ENCODE measurements around the gene RND2.

RND2 gene

DNA sequence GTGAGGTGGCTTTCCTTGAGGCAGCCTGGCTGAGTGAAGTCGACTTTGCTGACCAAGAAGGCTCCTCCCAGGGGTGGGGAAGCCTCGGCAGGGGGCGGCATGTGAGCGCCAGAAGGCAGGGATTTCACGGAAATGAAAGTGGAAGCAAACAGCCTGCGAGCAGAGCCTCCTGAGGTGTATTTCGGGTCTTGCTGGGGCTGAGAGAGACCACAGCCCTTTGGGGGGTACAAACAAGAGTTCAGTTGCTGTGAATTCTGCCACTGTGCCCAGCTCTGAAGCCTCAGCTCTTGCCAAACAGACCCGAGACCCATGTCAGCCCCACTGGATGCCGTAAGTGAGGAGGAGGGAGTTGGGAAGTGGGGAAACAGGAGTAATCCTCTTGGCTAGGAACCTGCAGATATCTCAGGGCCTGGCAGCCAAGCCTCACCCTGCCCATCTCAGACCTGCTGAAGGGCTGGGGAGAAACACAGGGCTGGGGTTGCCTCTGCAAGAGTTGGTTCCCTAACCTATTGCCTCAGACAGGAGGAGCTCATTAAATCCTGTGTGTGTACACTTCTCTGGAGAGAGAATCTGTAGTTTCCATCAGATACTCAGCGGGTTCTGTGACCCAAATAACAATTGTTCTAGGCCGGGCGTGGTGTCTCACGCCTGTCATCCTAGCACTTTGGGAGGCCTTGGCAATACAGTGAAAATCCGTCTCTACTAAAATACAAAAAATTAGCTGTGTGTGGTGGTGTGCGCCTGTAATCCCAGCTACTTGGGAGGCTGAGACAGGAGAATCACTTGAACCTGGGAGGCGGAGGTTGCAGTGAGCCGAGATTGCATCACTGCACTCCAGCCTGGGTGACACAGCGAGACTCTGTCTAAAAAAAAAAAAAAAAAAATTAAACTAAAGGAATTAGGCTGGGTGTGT is 18.1 kb upstream of the RND2 start, which contains the start of gene IFI35:
IFI35 (plus strand) TSS at position 146 of the 913 bp plus-strand sequence; CDS start at position 310, 164 bp downstream.
- peak; percentile 85 for DNase-seq (ENCODE audit: low spot score)

GRCh38 chr17:43010667-43011308 is 14.2 kb upstream of the RND2 start:
- DNase-seq (ENCODE audit: low spot score), result peak; percentile 87

GRCh38 chr17:43011728-43012472 is 13.1 kb upstream of the RND2 start:
- DNase-seq (ENCODE audit: low spot score), result no peak

- DNase-seq (ENCODE audit: low spot score), result no peak
Measured at GRCh38 chr17:43013296-43013695, 11.7 kb upstream of the RND2 start.

- DNase-seq (ENCODE audit: low spot score), result no peak
Measured at GRCh38 chr17:43014020-43014648, 10.9 kb upstream of the RND2 start.

- no peak for DNase-seq (ENCODE audit: low spot score)
Measured at GRCh38 chr17:43014649-43015542, 10.1 kb upstream of the RND2 start.

DNA sequence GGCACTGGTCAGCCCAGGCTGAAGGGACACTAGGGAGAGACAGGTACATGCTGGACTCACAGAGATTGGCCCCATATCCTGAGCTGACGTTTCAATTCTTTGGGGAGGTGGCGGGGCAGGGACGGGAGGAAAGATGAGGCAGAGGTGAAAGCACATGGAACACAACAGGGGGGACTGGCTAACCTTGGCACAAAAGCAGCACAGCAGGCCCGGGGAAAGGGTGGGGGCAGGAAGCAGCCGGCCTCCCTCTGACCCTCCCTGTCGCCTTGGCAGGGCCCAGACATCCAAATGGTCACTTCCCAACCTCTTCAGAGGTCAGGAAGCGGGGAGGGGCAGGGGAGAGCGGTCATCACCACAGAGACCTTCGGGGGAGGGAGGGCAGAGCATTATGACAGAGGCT is 9.5 kb upstream of the RND2 start:
- no peak for DNase-seq (ENCODE audit: low spot score)

- no peak for DNase-seq (ENCODE audit: low spot score)
Measured at GRCh38 chr17:43016216-43016615, 8.8 kb upstream of the RND2 start.

- DNase-seq (ENCODE audit: low spot score), result no peak
Measured at GRCh38 chr17:43018008-43018853, 6.8 kb upstream of the RND2 start.

DNA sequence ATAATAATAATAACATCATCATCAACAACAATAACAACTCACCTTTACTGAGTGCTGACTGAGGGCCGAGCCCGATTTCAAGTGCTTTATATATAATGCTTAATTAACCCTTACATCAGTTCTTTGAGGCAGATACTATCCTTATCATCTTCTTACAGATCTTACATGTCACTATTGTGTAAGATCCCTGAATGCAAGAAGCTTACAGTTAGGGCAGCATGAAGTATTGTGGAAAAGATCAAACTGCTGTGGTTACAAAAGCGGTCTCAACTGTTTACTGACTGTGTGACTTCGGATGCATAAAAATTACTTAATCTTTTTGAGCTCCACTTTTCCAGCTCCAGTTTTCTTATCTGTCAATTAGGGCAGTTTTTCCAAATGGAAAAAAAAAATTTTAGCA is 6.1 kb upstream of the RND2 start:
- no peak for DNase-seq (ENCODE audit: low spot score)

- DNase-seq (ENCODE audit: low spot score), result no peak
Measured at GRCh38 chr17:43019418-43019817, 5.6 kb upstream of the RND2 start.

- DNase-seq (ENCODE audit: low spot score), result no peak
Measured at GRCh38 chr17:43020030-43020621, 4.9 kb upstream of the RND2 start.

DNA sequence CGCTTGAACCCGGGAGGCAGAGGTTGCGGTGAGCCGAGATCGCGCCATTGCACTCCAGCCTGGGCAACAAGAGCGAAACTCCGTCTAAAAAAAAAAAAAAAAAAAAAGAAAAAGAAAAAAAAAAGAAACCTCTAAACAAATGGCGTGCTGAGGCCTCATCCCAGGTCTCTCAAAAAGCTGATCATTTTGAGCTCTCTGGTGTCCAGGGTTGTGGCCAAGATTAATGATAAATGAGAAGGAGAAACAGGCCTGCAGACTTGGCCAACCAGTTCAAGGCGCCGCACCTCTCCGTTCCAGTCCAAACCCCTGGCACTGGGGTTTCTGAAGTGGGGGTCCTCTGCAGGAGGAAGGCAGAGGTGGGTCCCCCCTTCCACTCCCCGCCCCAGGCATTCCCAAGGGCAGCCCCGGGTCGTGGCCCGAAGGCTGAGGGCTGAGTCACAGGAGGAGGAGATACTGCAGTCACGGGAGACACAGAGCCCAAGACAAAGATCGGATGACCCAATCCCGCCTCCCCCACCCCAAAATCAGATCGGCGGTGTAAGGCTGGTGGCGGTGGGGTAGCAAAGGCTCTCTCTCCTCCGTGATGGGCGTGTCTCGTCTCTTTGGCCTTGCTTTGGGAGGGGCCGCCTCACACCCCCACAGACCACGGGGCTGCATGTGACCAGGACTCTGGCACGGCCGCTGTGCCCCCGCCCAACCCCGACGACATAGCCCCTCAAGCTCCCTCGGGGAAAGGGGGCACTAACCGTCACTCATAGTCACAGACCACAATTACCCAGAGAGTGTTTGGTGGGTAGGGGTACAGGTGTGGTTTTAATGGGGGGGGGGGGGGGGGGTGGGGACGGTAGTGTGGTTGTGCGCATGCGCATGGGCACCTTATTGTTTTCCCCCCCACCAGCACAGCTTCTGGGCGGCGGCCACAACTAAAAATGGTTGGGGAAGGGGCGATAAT is 4.0 kb upstream of the RND2 start:
- DNase-seq (ENCODE audit: low spot score), result peak; percentile 32

- peak; percentile 84 for DNase-seq (ENCODE audit: low spot score)
Measured at GRCh38 chr17:43021741-43022512, 3.1 kb upstream of the RND2 start, which contains the start of gene VAT1. TSS of gene VAT1 (minus strand) at chr17:43022385. CDS start at chr17:43022322, 63 bp downstream.

GRCh38 chr17:43025290-43025657 is 243 bp downstream of the RND2 start:
- DNase-seq (ENCODE audit: low spot score), result no peak

- no peak for DNase-seq (ENCODE audit: low spot score)
Measured at GRCh38 chr17:43025766-43026537, 921 bp downstream of the RND2 start.

- no peak for DNase-seq (ENCODE audit: low spot score)
Measured at GRCh38 chr17:43026595-43026994, 1.6 kb downstream of the RND2 start.
